ENCODE data around the gene TSPEAR. TPM values are rescaled to one million over a fixed set of nuclear protein-coding genes. Genes with fewer than 3 reads are reported as not detected.

The TSPEAR gene
- total and polyA plus RNA-seq, 2 of the 13 experiments (the other 11 are each of a cell fraction or from before 2014, with no cell fraction given), result 0.07 to 0.32 TPM

DNA sequence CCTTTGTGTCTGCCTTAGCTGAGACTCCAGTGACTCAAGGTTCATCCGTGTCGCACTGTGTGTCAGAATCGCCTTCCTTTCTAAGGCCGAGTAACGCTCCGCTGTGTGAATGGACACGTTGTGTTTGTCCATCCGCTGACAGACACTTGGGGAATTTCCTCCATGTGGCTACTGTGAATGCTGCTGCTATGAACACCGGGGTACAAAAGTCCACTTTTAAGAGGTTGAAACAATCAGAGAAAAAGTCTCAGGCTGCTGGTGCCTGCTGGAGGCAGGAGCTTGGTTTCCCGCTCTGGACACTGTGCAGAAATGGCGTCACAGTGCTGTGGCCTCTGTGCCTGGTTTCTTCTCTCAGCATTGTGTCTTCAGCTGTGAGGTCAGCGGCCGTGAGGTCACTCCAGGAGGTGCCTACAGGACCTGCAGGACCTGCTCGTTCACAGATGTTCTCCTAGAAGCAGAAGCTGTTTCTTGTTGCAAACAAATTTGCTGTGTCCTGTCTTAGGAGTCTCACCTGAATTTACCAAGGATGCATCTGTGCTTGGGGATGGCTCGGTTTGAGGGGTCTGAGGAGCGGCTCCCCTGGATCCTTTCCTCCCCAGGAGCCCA, 205.6 kb downstream of the TSPEAR start (continued):
- TF ChIP-seq TBX3 (IDR thresholded peaks at IDR 0.05; ENCODE audit: borderline replicate concordance), result peak; percentile 13; the same call in 1 of the 2 replicates
- peak; percentile 79 for TF ChIP-seq ZNF792 (CRISPR knock-in tag; IDR thresholded peaks at IDR 0.05)
- no peak for TF ChIP-seq SNRNP70 (IDR thresholded peaks at IDR 0.05; ENCODE audit: low read depth, low read length)
- 0 out of 2 replicates have a peak, but pooled peaks have one; percentile 14 for TF ChIP-seq ZNF142 (CRISPR knock-in tag; IDR thresholded peaks at IDR 0.05)
- no peak for TF ChIP-seq ZNF34 (CRISPR knock-in tag; IDR thresholded peaks at IDR 0.05; ENCODE audit: borderline replicate concordance)
- TF ChIP-seq ZFP36L1 (CRISPR knock-in tag; IDR thresholded peaks at IDR 0.05), result no peak
- TF ChIP-seq, protein P1, sequence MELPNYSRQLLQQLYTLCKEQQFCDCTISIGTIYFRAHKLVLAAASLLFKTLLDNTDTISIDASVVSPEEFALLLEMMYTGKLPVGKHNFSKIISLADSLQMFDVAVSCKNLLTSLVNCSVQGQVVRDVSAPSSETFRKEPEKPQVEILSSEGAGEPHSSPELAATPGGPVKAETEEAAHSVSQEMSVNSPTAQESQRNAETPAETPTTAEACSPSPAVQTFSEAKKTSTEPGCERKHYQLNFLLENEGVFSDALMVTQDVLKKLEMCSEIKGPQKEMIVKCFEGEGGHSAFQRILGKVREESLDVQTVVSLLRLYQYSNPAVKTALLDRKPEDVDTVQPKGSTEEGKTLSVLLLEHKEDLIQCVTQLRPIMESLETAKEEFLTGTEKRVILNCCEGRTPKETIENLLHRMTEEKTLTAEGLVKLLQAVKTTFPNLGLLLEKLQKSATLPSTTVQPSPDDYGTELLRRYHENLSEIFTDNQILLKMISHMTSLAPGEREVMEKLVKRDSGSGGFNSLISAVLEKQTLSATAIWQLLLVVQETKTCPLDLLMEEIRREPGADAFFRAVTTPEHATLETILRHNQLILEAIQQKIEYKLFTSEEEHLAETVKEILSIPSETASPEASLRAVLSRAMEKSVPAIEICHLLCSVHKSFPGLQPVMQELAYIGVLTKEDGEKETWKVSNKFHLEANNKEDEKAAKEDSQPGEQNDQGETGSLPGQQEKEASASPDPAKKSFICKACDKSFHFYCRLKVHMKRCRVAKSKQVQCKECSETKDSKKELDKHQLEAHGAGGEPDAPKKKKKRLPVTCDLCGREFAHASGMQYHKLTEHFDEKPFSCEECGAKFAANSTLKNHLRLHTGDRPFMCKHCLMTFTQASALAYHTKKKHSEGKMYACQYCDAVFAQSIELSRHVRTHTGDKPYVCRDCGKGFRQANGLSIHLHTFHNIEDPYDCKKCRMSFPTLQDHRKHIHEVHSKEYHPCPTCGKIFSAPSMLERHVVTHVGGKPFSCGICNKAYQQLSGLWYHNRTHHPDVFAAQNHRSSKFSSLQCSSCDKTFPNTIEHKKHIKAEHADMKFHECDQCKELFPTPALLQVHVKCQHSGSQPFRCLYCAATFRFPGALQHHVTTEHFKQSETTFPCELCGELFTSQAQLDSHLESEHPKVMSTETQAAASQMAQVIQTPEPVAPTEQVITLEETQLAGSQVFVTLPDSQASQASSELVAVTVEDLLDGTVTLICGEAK (IDR thresholded peaks at IDR 0.05), result no peak
- TF ChIP-seq, protein P1 (CRISPR knock-in tag; IDR thresholded peaks at IDR 0.05), result no peak
- peak; percentile 81 for TF ChIP-seq TFDP2 (CRISPR knock-in tag; IDR thresholded peaks at IDR 0.05)
- TF ChIP-seq SP4 (CRISPR knock-in tag; IDR thresholded peaks at IDR 0.05), result 0 out of 2 replicates have a peak, but pooled peaks have one; percentile 13
- TF ChIP-seq ZNF747 (CRISPR knock-in tag; IDR thresholded peaks at IDR 0.05; ENCODE audit: borderline replicate concordance), result 0 out of 2 replicates have a peak, but pooled peaks have one; percentile 79
- peak; percentile 64 for TF ChIP-seq ATF1 (CRISPR knock-in tag; IDR thresholded peaks at IDR 0.05)
- 0 out of 2 replicates have a peak, but pooled peaks have one; percentile 69 for TF ChIP-seq ZNF546 (CRISPR knock-in tag; conservative IDR thresholded peaks at IDR 0.05)
